ENCODE measurements around the gene TRABD2A.
"Not testable (repeated sequence)": the region's sequence is repeated elsewhere in the genome, so short reads cannot be mapped to it uniquely, and the experiment has no call there.

The TRABD2A gene, protein sequence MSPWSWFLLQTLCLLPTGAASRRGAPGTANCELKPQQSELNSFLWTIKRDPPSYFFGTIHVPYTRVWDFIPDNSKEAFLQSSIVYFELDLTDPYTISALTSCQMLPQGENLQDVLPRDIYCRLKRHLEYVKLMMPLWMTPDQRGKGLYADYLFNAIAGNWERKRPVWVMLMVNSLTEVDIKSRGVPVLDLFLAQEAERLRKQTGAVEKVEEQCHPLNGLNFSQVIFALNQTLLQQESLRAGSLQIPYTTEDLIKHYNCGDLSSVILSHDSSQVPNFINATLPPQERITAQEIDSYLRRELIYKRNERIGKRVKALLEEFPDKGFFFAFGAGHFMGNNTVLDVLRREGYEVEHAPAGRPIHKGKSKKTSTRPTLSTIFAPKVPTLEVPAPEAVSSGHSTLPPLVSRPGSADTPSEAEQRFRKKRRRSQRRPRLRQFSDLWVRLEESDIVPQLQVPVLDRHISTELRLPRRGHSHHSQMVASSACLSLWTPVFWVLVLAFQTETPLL

DNA sequence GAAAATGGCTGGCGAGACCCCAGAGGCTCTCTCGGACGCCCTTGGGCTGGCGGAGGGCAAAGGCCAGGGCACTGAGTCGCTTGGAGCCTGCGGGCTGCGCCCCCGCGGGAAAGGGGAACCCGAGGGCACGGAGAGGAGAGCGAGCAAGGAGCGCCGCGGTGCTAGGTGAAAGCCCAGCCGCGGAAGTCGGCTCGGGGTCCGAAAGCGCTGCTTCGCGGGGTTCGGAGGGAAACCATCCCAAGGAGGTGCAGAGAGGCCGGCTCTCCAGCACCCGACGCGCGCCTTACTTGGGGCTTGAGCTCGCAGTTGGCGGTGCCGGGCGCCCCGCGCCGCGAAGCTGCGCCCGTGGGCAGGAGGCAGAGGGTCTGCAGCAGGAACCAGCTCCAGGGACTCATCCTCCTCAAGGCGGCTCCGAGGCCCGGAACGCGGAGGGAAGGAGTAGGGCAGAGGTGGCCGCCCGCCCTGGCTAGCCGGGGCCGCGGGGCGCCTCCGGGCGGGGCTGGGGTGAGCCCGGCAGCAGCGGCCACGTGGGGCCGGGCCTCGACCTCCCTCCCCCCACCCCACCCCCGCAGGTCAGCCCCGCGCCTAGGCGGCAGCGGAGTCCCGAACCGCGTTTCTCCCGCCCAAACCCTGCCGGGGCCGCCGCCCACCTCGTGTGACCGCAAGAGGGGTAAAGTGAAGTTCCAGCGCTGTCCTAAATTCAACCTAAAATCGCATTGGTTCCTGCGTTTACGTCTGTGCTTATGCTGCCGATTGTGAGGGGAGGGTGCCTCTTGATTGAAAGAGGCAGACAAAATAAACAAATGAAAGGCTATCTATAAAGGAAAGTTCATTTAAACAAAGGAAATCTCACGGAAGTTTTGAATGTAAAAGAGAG lies at the start of gene TRABD2A:
TSS of gene TRABD2A (minus strand) at position 440 of the 877 bp plus-strand sequence. CDS start at position 395, 45 bp downstream.
- no peak for DNase-seq (ENCODE audit: low read depth, low spot score)

DNA sequence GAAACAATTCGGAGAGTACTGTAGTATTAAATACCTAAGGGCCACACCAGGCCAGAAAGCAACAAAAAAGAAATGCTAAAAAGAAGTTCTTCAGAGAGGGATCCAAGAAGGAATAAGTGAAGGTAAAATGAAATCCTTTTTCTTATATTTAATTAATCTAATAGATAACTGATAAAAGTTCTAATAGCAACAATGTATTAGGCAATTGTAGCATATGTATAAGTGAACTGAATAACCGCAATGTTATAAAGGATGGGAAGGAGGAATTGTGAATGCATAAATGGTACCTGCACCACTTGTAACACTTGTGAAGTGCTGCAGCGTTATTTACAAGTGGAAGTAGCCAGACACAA lies 46.4 kb upstream of the TRABD2A start:
- no peak for DNase-seq (ENCODE audit: low read depth, low spot score)

DNA sequence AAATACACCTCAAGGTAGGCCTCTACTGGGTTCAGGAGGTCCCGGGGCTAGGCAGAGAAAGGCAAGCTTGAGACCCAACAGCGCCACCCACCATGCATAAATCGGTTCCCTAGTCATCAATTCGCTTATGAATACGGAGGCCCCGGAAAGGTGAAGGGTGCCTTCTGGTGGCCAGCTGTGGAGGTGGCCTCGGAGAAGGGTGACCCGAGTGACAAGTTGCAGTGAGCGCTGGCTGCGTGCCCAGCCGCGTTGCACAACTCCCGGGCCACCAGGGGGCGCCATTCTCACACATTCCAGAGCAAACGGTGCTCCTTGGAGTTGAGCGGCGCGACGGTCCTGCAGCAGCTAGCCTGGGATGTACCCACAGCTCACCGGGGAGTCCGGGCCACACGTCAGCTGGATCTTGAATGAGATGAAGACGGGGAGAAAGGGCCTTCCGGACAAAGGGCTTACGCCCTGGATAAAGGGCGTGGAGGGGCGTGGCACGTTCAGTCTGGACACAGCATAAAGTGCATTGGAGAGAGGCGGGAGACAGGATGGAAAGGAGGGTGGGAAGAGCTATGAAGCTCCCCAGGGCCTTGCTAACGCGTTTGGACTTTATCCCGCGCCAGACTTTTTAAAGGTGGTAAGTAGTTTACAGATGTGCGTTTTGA lies 45.0 kb upstream of the TRABD2A start:
- DNase-seq (ENCODE audit: low read depth, low spot score), result peak; percentile 42

DNA sequence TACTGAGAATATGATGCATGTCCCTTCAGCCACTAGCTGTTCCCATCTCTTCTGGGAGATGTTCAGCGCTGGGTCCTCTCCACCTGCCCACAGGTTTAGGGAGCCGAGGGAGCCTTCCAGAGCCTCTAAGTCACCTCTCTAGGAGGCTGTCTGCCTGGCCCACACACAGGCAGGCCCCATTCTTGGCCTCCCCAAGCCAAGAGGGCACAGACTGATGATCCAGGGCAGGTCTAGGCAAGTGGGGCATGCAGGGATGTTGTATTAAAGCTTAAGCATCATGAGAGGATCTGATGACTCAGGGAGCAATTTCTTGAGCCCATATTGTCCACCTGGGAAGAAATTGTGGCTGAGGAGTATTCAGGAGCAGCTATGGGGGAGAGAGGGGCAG lies 44.4 kb upstream of the TRABD2A start:
- DNase-seq (ENCODE audit: low read depth, low spot score), result no peak

DNA sequence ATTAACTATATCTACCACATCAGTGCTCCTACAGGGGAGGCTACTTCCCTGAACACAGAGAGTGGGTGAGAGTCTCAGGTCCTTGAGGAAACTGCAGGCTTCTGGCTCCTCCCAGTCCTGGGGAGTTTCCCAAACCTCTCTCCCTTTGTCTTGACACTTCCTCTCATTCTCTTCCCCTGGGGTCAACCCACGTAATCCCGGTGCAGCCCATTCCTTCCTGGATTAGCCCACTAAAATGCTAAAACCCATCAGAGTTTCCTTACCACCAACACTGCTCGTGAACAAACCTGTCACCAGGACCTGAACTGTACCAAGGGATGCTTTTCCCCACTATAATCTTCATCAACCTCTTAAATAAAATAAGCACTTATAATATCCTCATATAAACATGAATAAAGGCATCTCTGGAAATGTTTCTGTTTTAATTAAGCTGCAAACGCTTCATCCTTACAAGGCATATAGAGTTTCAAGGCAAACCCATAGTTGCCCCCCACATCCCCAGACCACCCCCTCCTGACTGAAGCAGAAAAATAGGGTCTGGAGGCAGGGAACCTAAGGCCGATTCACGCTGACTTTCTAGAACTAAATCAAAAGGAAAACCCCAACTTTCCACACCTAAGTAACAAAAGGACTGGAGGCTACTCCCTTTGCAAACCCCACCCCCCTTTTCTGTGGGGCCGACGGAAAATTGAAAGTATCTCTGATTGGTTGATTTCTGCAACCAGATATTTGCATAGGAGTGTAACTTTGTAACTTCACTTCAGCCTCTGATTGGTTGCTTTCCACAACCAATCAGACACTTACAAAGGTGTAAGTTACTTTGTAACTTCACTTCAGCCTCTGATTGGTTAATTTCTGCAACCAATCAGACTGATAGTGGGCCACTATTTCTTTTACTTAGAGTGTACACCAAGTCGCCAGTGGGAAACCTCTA lies 43.6 kb upstream of the TRABD2A start:
- DNase-seq (ENCODE audit: low read depth, low spot score), result no peak

DNA sequence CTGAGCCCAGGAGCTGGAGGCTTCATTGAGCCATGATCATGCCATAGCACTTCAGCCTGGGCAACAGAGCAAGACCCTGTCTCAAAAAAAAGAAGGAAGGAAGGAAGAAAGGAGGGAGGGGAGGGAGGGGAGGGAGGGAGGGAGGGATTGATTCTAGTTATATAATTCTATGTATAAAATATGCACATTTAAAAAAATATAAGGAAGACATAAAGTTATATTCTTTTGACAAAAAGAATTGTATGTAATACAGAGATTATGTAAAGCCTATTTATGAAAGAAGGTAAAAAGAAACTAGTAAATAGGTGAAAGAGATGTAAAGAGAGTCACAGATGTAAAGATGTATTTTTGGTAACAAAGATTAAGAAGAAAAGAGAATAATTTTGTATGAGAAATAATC lies 42.1 kb upstream of the TRABD2A start:
- DNase-seq (ENCODE audit: low read depth, low spot score), result no peak

DNA sequence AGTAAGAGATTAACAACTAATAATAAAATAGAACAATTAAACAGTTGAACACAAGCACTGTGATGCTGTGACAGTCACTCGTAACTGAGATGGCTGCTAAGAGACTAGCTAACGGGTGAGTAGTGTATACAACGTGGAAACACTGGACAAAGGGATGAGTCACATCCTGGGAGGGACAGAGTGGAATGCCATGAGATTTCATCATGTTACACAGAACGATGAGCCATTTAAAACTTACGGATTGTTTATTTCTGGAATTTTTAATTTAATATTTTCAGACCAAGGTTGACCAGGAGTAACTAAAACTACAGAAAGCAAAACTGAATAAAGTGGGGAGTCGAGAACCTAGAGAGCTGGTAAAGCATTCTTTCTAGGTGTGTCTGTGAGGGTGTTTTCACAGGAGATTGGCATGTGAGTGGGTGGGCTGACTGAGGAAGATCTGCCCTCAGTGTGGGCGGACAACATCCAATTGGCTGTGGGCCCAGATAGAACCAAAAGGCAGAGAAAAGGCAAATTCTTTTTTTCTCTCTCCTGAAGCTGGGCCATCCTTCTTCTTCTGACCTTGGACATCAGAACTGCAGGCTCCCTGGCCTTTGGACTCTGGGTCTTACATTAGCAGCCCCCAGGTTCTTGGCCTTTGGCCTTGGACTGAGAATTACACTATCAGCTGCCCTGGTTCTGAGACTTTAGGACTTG lies 39.1 kb upstream of the TRABD2A start:
- DNase-seq (ENCODE audit: low read depth, low spot score), result peak; percentile 61

DNA sequence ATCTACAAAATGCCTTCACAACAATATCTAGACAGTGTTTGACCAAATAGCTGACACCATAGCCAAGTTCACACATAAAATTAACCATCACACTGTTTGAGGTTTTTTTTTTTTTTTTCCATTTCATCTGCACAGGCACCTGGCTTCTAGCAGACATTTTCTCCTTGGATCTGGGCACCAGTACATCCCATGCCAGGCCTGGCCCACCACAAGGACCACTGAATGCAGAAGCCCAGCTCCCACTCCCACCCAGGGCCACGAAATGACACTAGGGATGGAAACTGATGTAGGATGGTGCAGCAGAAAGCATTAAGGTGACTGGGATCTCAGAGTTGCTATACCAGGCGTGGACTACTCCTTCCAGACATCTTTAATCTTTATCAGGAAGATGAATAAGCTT lies 37.5 kb upstream of the TRABD2A start:
- no peak for DNase-seq (ENCODE audit: low read depth, low spot score)

DNA sequence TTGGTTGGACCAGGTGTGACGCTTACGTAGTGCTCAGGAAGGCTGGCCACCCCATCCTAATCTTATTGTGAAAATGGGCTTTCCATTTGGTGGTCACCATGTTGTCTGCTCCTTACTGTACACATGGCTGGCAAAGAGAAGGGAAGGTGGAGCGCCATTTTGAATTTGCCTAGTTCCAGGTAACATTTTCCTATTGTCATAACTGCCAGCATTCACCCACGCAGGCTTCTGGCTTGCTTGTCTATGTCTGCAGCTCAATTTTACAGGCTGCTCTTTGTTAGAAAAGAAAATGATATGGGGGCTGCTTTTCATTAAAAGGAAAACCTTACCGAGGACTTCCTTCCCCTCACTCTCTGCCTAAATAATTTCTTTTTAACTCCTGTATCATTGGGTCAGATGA lies 36.9 kb upstream of the TRABD2A start:
- DNase-seq (ENCODE audit: low read depth, low spot score), result not testable (repeated sequence)

DNA sequence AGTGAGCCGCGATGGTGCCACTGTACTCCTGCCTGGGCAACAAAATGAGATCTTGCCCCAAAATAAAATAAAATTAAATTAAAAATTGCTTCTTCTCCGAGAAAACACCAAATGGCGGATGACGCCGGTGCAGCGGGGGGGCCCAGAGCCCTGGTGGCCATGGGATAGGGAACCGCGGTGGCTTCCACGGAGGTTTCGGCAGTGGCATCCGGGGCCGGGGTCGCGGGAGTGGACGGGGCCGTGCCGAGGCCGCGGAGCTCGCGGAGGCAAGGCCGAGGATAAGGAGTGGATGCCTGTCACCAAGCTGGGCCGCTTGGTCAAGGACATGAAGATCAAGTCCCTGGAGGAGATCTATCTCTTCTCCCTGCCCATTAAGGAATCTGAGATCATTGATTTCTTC lies 34.8 kb upstream of the TRABD2A start:
- DNase-seq (ENCODE audit: low read depth, low spot score), result not testable (repeated sequence)

DNA sequence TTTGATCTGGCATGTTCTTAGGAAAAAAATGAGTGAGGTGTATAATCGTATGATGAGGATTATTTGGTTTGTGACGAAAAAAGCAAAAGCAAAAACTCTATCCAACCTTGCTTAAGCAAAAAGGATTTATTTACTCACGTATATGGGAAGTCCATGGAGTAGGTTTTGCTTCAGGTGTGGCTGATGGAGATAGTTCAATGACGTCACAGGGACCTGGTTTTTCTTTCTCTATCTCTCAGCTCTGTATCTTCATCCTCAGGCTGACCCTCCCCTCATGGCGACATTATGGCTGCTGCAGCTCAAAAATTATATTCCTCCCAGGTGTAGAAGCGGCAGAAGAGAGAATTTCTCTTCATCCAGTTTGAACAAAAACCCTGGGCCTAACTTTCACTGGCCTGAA lies 33.5 kb upstream of the TRABD2A start:
- no peak for DNase-seq (ENCODE audit: low read depth, low spot score)

DNA sequence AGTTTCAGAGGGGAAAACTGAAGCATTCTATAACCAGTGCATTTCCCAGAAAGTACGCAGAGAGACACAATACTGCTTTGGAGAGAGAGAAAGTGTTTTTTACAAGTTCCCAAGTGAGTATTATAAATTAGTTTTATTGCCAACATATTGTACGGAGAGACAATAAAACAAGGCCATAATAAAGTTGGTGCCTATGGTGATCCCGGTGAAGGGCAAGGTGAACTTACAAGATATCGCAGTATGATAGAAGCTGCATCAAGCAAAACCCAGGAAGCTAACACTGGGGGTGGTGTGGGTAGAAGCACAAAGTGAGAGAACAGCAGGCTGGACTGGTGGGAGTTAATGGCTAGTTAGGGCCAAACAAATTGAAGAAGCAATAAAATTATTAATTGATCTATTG lies 32.1 kb upstream of the TRABD2A start:
- no peak for DNase-seq (ENCODE audit: low read depth, low spot score)

DNA sequence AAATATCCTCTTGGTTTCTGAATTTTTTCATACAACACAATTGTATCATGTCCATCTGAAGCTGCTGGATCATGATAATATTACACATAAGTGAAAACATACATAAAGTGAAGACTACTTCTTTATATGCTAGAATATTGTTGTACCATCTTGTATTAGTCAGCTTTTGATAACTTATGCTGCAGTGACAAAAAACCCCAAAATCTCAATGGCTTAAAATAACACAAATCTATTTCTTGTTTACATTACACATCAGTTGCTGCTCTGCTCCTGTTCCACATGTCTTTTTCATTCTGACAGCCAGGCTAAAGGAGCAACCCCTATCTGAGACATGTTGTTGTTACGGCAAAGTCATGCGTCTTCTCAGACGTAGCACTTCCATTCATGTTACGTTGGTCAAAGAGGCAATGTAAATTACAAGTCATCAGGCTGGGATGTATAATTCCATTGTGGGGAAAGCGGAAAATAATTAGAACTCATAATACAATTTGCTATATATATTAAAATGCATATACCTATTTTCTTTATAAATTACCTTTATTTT lies 30.3 kb upstream of the TRABD2A start:
- DNase-seq (ENCODE audit: low read depth, low spot score), result no peak

DNA sequence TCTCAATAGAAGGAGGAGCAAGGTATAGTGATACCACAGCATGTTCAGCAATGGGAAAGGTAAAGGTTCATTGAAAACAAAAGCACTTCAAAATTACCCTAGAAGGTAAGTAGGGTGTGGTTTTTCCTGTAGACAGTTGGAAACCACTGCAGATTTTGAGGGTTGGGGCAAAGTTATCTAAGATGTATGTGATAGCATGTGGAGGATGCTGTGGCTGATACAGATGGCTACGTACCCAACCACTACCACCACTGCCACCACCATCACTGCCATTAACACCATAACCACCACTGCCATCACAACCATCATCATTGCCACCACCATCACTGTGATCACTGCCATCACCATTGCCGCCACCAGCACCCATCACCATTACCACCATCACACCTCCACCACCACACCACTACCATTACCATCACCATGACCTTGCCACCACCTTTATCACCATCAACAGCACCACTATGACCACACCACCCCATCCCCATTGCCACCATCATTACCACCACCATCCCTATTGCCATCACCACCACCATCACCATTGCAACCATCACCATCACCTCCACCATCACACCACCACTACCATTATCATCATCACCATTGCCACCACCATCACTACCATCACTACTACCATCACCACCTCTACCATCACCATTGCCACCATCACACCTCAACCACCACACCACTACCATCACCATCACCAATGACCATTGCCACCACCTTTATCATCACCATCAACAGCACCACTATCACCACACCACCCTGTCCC lies 28.2 kb upstream of the TRABD2A start:
- no peak for DNase-seq (ENCODE audit: low read depth, low spot score)

DNA sequence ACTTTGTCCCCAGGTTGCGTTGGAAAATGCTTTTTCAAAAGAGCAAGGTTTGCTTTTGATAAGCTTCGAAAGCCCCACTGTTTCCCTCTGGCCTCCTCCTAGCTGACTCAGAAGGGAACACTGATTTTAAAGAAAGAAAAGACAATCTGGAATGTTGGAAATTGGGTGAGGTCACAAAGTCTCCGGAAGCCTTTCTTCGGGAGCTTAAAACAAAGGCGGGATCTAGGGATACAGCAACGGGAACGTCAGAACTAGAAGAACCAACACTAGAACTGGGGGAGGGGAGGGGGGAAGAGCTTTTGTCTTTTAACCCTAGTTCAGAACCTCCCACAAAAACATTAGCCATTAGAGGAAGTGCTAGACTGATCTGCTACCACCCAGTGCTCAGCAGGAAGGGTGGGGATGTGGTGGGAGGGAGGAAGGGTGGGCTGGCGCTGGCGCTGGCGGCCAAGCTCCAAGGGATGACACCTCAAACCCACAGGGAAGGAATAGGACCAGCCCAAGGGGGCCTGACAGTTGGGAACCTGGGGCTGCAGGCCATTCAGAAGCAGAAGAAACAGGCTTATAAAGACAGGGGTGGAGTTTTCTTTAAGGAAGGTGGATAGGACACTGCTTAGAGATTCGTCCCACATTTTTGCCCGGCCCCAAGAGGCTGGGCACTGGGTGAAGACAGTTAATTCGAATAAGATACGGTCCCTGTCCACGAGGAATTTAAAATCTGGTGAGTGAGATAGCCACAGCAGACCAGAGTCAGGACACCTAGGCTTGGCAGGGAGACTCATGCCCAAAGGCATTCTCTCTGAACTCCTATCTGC lies 26.2 kb upstream of the TRABD2A start:
- peak; percentile 20 for DNase-seq (ENCODE audit: low read depth, low spot score)

DNA sequence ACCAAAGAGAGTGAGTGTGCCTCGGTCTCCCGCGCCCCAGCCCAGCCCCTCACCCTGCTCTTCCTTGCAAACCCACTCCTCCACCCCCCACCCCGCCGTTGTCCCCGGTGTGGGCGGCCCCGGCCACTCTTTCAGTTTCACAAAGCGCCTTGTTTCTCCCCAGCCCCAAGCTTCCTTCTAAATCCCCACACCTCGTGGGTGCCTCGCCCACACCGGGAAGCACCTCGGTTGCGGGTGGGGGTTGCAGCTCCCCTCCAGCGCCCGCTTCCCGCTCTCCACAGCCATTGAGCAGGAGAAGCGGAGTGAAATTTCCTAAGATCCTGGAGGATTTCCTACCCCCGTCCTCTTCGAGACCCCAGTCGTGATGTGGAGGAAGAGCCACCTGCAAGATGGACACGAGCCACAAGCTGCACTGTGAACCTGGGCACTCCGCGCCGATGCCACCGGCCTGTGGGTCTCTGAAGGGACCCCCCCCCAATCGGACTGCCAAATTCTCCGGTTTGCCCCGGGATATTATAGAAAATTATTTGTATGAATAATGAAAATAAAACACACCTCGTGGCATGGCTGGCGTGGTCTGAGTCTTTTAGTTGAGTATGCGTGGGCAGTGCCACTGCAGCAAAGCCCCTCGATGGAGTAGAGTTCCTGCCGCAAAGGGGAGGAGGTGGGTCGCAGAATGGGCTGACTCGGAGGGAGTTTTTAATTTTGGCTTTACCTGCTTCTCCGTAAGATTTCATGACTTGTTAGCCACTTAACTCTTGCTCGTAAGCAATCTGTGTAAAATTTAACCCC lies 25.4 kb upstream of the TRABD2A start:
- no peak for DNase-seq (ENCODE audit: low read depth, low spot score)

All from brain pericyte (primary cell).